IPS-18c (cell line): ENCODE results near the gene NCAPG2.

Source experiments
- H3K4me3 ChIP-seq: 2 replicates; pipeline ENCODE4 v1.7.0; 2013; ENCODE audit warnings: low read depth, mild to moderate bottlenecking, low read length, moderate library complexity; ENCODE audit not compliant: insufficient read depth
- H3K9me3 ChIP-seq: one replicate; pipeline ENCODE4 v1.6.1; 2013; ENCODE audit warnings: mild to moderate bottlenecking, low read length, moderate library complexity; ENCODE audit not compliant: control insufficient read depth, insufficient read depth

NCAPG2 gene

GRCh38 chr7:158664406-158664805, 40.2 kb downstream of the NCAPG2 start:
- Histone ChIP-seq H3K9me3 (no peaks in the 10 kb centered on the region), H3K4me3 (no peak overlapping the region)

GRCh38 chr7:158663428-158663741, 41.2 kb downstream of the NCAPG2 start:
- no peaks in the 10 kb centered on the region for H3K9me3 ChIP-seq
- H3K4me3 ChIP-seq, result no peak overlapping the region

GRCh38 chr7:158662610-158663427, 41.8 kb downstream of the NCAPG2 start:
- Histone ChIP-seq H3K4me3 (no peak overlapping the region), H3K9me3 (no peaks in the 10 kb centered on the region)

GRCh38 chr7:158658475-158658874, 46.1 kb downstream of the NCAPG2 start:
- Histone ChIP-seq H3K4me3 (no peak overlapping the region), H3K9me3 (no peaks in the 10 kb centered on the region)

- H3K4me3 ChIP-seq, result no peak overlapping the region
- H3K9me3 ChIP-seq, result no peaks in the 10 kb centered on the region
These were observed 47.3 kb downstream of the NCAPG2 start for GRCh38 chr7:158657189-158657746.

GRCh38 chr7:158655931-158656441, 48.6 kb downstream of the NCAPG2 start:
- no peak overlapping the region for H3K4me3 ChIP-seq
- no peaks in the 10 kb centered on the region for H3K9me3 ChIP-seq

GRCh38 chr7:158655507-158655906, 49.1 kb downstream of the NCAPG2 start:
- no peak overlapping the region for H3K4me3 ChIP-seq

GRCh38 chr7:158651968-158652565, 52.5 kb downstream of the NCAPG2 start:
- no peak overlapping the region for H3K4me3 ChIP-seq
- H3K9me3 ChIP-seq, result no peaks in the 10 kb centered on the region

More at GRCh38 chr7:158655507-158655906, 49.1 kb downstream of the NCAPG2 start:
- H3K9me3 ChIP-seq, result no peaks in the 10 kb centered on the region

- Histone ChIP-seq H3K4me3 (no peak overlapping the region), H3K9me3 (no peaks in the 10 kb centered on the region)
These were observed 53.8 kb downstream of the NCAPG2 start for GRCh38 chr7:158650821-158651225.

- Histone ChIP-seq H3K9me3 (no peaks in the 10 kb centered on the region), H3K4me3 (no peak overlapping the region)
These were observed 55.3 kb downstream of the NCAPG2 start for GRCh38 chr7:158649279-158649678.

GRCh38 chr7:158648787-158649186, 55.8 kb downstream of the NCAPG2 start:
- Histone ChIP-seq H3K4me3 (no peak overlapping the region), H3K9me3 (no peaks in the 10 kb centered on the region)

- no peak overlapping the region for H3K4me3 ChIP-seq
These were observed 56.4 kb downstream of the NCAPG2 start for GRCh38 chr7:158648168-158648567.

GRCh38 chr7:158647475-158647792, 57.2 kb downstream of the NCAPG2 start:
- no peak overlapping the region for H3K4me3 ChIP-seq
- no peaks in the 10 kb centered on the region for H3K9me3 ChIP-seq

More at GRCh38 chr7:158648168-158648567, 56.4 kb downstream of the NCAPG2 start:
- no peaks in the 10 kb centered on the region for H3K9me3 ChIP-seq

GRCh38 chr7:158646766-158647474, 57.7 kb downstream of the NCAPG2 start:
- Histone ChIP-seq H3K4me3 (no peak overlapping the region), H3K9me3 (no peaks in the 10 kb centered on the region)

- H3K9me3 ChIP-seq, result no peaks in the 10 kb centered on the region
- no peak overlapping the region for H3K4me3 ChIP-seq
These were observed 58.8 kb downstream of the NCAPG2 start for GRCh38 chr7:158645842-158646241.

GRCh38 chr7:158642149-158642548, 62.5 kb downstream of the NCAPG2 start:
- Histone ChIP-seq H3K9me3 (no peaks in the 10 kb centered on the region), H3K4me3 (no peak overlapping the region)

- H3K9me3 ChIP-seq, result no peaks in the 10 kb centered on the region
- H3K4me3 ChIP-seq, result no peak overlapping the region
These were observed 66.6 kb downstream of the NCAPG2 start for GRCh38 chr7:158638001-158638400.
